A673 (cell line): ENCODE measurements around the gene MUC22. TPM values are rescaled to one million over a fixed set of nuclear protein-coding genes. Genes with fewer than 3 reads are reported as not detected.

Experiments used
- BruUV-seq: library from RNA; stranded (reverse); fragments of 400-500 nt; replicated peaks from 2 replicates; lab custom pipeline; 2021; lab: Mats Ljungman, UMichigan
- CTCF ChIA-PET: fragments of 300-600 bp; sonication (Branson Sonifier 250); formaldehyde crosslinking; loops from one replicate; lab custom pipeline; 2022; ENCODE audit warnings: antibody characterized with exemption; lab: Charles Lee
- POLR2A ChIA-PET: fragments of 300-600 bp; sonication (Branson Sonifier 250); formaldehyde crosslinking; loops from one replicate; lab custom pipeline; 2022; ENCODE audit warnings: antibody characterized with exemption; ENCODE audit not compliant: low non-redundant PET; lab: Charles Lee
- DNase-seq: peaks from one replicate; pipeline ENCODE4 v3.0.0-alpha.2; 2015; ENCODE audit warnings: low spot score
- H3K27ac ChIP-seq: fragments of 200-600 bp; sonication (generic); 2 replicates; pipeline ENCODE4 v1.5.1; 2016; ENCODE audit warnings: mixed run types, low read depth, mild to moderate bottlenecking, mixed read lengths, antibody characterized with exemption, low read length; ENCODE audit not compliant: poor library complexity, severe bottlenecking
- H3K27me3 ChIP-seq: fragments of 200-600 bp; sonication (generic); replicated peaks from 2 replicates; pipeline ENCODE4 v1.6.1; 2017; ENCODE audit warnings: mixed run types, low read depth, mild to moderate bottlenecking, mixed read lengths, antibody characterized with exemption, low read length; ENCODE audit not compliant: insufficient read depth, poor library complexity
- H3K36me3 ChIP-seq: fragments of 200-600 bp; sonication (generic); 2 replicates; pipeline ENCODE4 v1.6.1; 2016; ENCODE audit warnings: mixed run types, mild to moderate bottlenecking, mixed read lengths, antibody characterized with exemption, low read length; ENCODE audit not compliant: insufficient read depth, poor library complexity, severe bottlenecking
- H3K4me1 ChIP-seq: fragments of 200-600 bp; sonication (generic); 2 replicates; pipeline ENCODE4 v1.6.1; 2017; ENCODE audit warnings: mixed run types, mild to moderate bottlenecking, mixed read lengths, antibody characterized with exemption, low read length; ENCODE audit not compliant: insufficient read depth, poor library complexity, severe bottlenecking
- H3K4me3 ChIP-seq: fragments of 200-600 bp; sonication (generic); 2 replicates; pipeline ENCODE4 v1.5.1; 2016; ENCODE audit warnings: low read depth, mixed run types, mild to moderate bottlenecking, mixed read lengths, low read length; ENCODE audit not compliant: poor library complexity, severe bottlenecking
- H3K9me3 ChIP-seq: fragments of 200-600 bp; sonication (generic); 2 replicates; pipeline ENCODE4 v1.6.1; 2016; ENCODE audit warnings: mixed run types, low read depth, mild to moderate bottlenecking, mixed read lengths, antibody characterized with exemption, low read length; ENCODE audit not compliant: poor library complexity, severe bottlenecking
- CTCF ChIP-seq: fragments of 300-800, 200-600 bp; sonication (generic); conservative IDR thresholded peaks from 2 replicates; pipeline ENCODE4 v1.5.1; 2017; ENCODE audit warnings: low read depth, mild to moderate bottlenecking, antibody characterized with exemption, low read length, moderate library complexity, mixed read lengths
- EZH2 ChIP-seq: fragments of 200-600 bp; sonication (generic); IDR thresholded peaks from 2 replicates; pipeline ENCODE4 v1.6.1; 2017; ENCODE audit warnings: borderline replicate concordance, low read depth, mild to moderate bottlenecking, mixed read lengths, antibody characterized with exemption, low read length; ENCODE audit not compliant: poor library complexity, severe bottlenecking
- intact Hi-C: fragments of 100-400 bp; cut with micrococcal nuclease; formaldehyde crosslinking; loops from one replicate; pipeline ENCODE4 v1.10.0; 2022; ENCODE audit not compliant: unreplicated experiment
- total RNA-seq: library from RNA; stranded (reverse); gene quantifications from 2 replicates; pipeline ENCODE4 v1.2.3, GENCODE V29; 2021

MUC22 gene
- total RNA-seq, 1 experiment from 2014 or later, result not detected

- Histone ChIP-seq H3K27ac (no peak overlapping the region), H3K36me3 (no peaks in the 10 kb centered on the region), H3K9me3 (no peaks in the 10 kb centered on the region), H3K4me3 (no peak overlapping the region), H3K27me3 (no peaks in the 10 kb centered on the region), H3K4me1 (no peaks in the 10 kb centered on the region)
- intact Hi-C loops, result no loop called here
- DNase-seq, result no peak
- no TSS peak for BruUV-seq
- POLR2A ChIA-PET, result no interaction called here
- CTCF ChIA-PET, result no interaction called here
- TF ChIP-seq CTCF (no peak), EZH2 (no peak)
Measured at GRCh38 chr6:31031095-31031494, 20.8 kb downstream of the MUC22 start.

GRCh38 chr6:31033075-31033474, 22.8 kb downstream of the MUC22 start:
- BruUV-seq, result no TSS peak
- intact Hi-C loops, result no loop called here
- TF ChIP-seq CTCF (no peak), EZH2 (no peak)
- Histone ChIP-seq H3K27me3 (no peaks in the 10 kb centered on the region), H3K4me3 (no peak overlapping the region), H3K4me1 (no peaks in the 10 kb centered on the region), H3K9me3 (no peaks in the 10 kb centered on the region), H3K36me3 (no peaks in the 10 kb centered on the region), H3K27ac (no peak overlapping the region)
- no peak for DNase-seq
- POLR2A ChIA-PET, result no interaction called here
- CTCF ChIA-PET, result no interaction called here

GRCh38 chr6:31035862-31036497, 25.7 kb downstream of the MUC22 start:
- no peak overlapping the region for H3K4me3 ChIP-seq
- H3K27me3 ChIP-seq, result no peaks in the 10 kb centered on the region
- no peaks in the 10 kb centered on the region for H3K36me3 ChIP-seq
- CTCF ChIA-PET, result interaction anchor here (1.2 kb wide), 1 partner anchor 51 kb away, joined by 3 read pairs; no protein-coding TSS in a partner anchor
- no peaks in the 10 kb centered on the region for H3K9me3 ChIP-seq
- DNase-seq, result no peak
- BruUV-seq, result no TSS peak
- H3K27ac ChIP-seq, result no peak overlapping the region
- POLR2A ChIA-PET, result no interaction called here
- TF ChIP-seq EZH2, result no peak
- no peak for TF ChIP-seq CTCF
- intact Hi-C loops, result no loop called here
- H3K4me1 ChIP-seq, result no peaks in the 10 kb centered on the region
